HG03378 (cell line): ENCODE results near the gene KLF18.
"Not testable (repeated sequence)": the region's sequence is repeated elsewhere in the genome, so short reads cannot be mapped to it uniquely, and the experiment has no call there.

Source experiments
- ATAC-seq: cut with Tn5 transposase; IDR thresholded peaks from one replicate; pipeline ENCODE4 v1.9.1; 2021; ENCODE audit warnings: mild to moderate bottlenecking, moderate library complexity; ENCODE audit not compliant: unreplicated experiment

Gene KLF18

GRCh38 chr1:44141531-44141930 is at the start of gene KLF18:
TSS of gene KLF18 (minus strand) at chr1:44141631. CDS start at chr1:44141631, 0 bp downstream.
- ATAC-seq = no peak

- ATAC-seq = no peak
These were observed 33.2 kb upstream of the KLF18 start for GRCh38 chr1:44174630-44175029.

GRCh38 chr1:44170281-44170823 is 28.9 kb upstream of the KLF18 start:
- ATAC-seq = no peak

GRCh38 chr1:44168520-44169098 is 27.2 kb upstream of the KLF18 start:
- no peak for ATAC-seq

GRCh38 chr1:44161546-44161945 is 20.1 kb upstream of the KLF18 start:
- ATAC-seq = no peak

GRCh38 chr1:44158871-44159270 is 17.4 kb upstream of the KLF18 start:
- no peak for ATAC-seq

GRCh38 chr1:44157903-44158302 is 16.5 kb upstream of the KLF18 start:
- ATAC-seq = no peak

GRCh38 chr1:44154049-44154448 is 12.6 kb upstream of the KLF18 start:
- no peak for ATAC-seq

- no peak for ATAC-seq
These were observed 11.3 kb upstream of the KLF18 start for GRCh38 chr1:44152692-44153091.

- ATAC-seq = no peak
These were observed 10.4 kb upstream of the KLF18 start for GRCh38 chr1:44151808-44152207.

GRCh38 chr1:44151332-44151731 is 9.9 kb upstream of the KLF18 start:
- no peak for ATAC-seq

GRCh38 chr1:44147582-44147981 is 6.2 kb upstream of the KLF18 start:
- no peak for ATAC-seq

GRCh38 chr1:44146536-44147361 is 5.3 kb upstream of the KLF18 start:
- ATAC-seq = no peak

GRCh38 chr1:44144962-44145756 is 3.7 kb upstream of the KLF18 start:
- no peak for ATAC-seq

- not testable (repeated sequence) for ATAC-seq
These were observed 1.9 kb downstream of the KLF18 start for GRCh38 chr1:44139565-44139964.

- ATAC-seq = no peak
These were observed 3.2 kb downstream of the KLF18 start for GRCh38 chr1:44138239-44138638.

- ATAC-seq = no peak
These were observed 5.5 kb downstream of the KLF18 start for GRCh38 chr1:44135886-44136285.

GRCh38 chr1:44134071-44134920 is 7.1 kb downstream of the KLF18 start:
- no peak for ATAC-seq

GRCh38 chr1:44131411-44131810 is 10.0 kb downstream of the KLF18 start:
- ATAC-seq = no peak
